OCI-LY1 (cell line): ENCODE data around the gene JUP.

Source experiments
- H2AFZ ChIP-seq: fragments of 200-600 bp; sonication (generic), shearing (Covaris generic); 2 replicates; pipeline ENCODE4 v1.6.0; 2014; ENCODE audit warnings: antibody characterized with exemption, mild to moderate bottlenecking, low read length
- H3F3A ChIP-seq: fragments of 200-600 bp; sonication (generic), shearing (Covaris generic); 2 replicates; pipeline ENCODE4 v1.6.0; 2014; ENCODE audit warnings: mild to moderate bottlenecking, antibody characterized with exemption, low read length, moderate library complexity; ENCODE audit not compliant: insufficient read depth
- H3K27ac ChIP-seq: fragments of 200-600 bp; sonication (generic); 2 replicates; pipeline ENCODE4 v1.5.1; 2014; ENCODE audit warnings: low read length, mixed run types, mild to moderate bottlenecking, low read depth; ENCODE audit not compliant: poor library complexity, severe bottlenecking
- H3K27me3 ChIP-seq: fragments of 200-600 bp; sonication (generic); 2 replicates; pipeline ENCODE4 v1.6.0; 2014; ENCODE audit warnings: antibody characterized with exemption, mild to moderate bottlenecking, low read length, moderate library complexity; ENCODE audit not compliant: insufficient read depth
- H3K36me3 ChIP-seq: fragments of 200-600 bp; sonication (generic); 2 replicates; pipeline ENCODE4 v1.6.1; 2014; ENCODE audit warnings: mild to moderate bottlenecking, antibody characterized with exemption, low read length, moderate library complexity, mixed read lengths; ENCODE audit not compliant: insufficient read depth
- H3K4me1 ChIP-seq: fragments of 200-600 bp; sonication (generic); 2 replicates; pipeline ENCODE4 v1.5.1; 2014; ENCODE audit warnings: mild to moderate bottlenecking, low read length, moderate library complexity; ENCODE audit not compliant: insufficient read depth, severe bottlenecking
- H3K4me2 ChIP-seq: fragments of 200-600 bp; sonication (generic), shearing (Covaris generic); 2 replicates; pipeline ENCODE4 v1.6.1; 2014; ENCODE audit warnings: low read length
- H3K4me3 ChIP-seq: fragments of 200-600 bp; sonication (generic); 2 replicates; pipeline ENCODE4 v1.5.1; 2014; ENCODE audit warnings: low read length, low read depth, mild to moderate bottlenecking, mixed read lengths; ENCODE audit not compliant: poor library complexity, severe bottlenecking
- H3K79me2 ChIP-seq: fragments of 200-600 bp; shearing (Covaris generic); 2 replicates; pipeline ENCODE4 v1.6.1; 2016; ENCODE audit warnings: mixed run types, low read length, mixed read lengths; ENCODE audit not compliant: insufficient read depth
- H3K9ac ChIP-seq: fragments of 200-600 bp; sonication (generic), shearing (Covaris generic); 2 replicates; pipeline ENCODE4 v1.6.1; 2014; ENCODE audit warnings: mild to moderate bottlenecking, low read length, mixed read lengths
- H3K9me2 ChIP-seq: fragments of 200-600 bp; sonication (generic), shearing (Covaris generic); 2 replicates; pipeline ENCODE4 v1.6.1; 2014; ENCODE audit warnings: low read depth, mild to moderate bottlenecking, low read length, mixed read lengths
- H3K9me3 ChIP-seq: fragments of 200-600 bp; shearing (Covaris generic); 2 replicates; pipeline ENCODE4 v1.6.1; 2014; ENCODE audit warnings: low read length, mixed read lengths
- H4K20me1 ChIP-seq: fragments of 200-600 bp; sonication (generic), shearing (Covaris generic); 2 replicates; pipeline ENCODE4 v1.6.0; 2016; ENCODE audit warnings: mild to moderate bottlenecking, low read length; ENCODE audit not compliant: insufficient read depth
- CTCF ChIP-seq: fragments of 200-600 bp; sonication (generic), shearing (Covaris generic); IDR thresholded peaks from 2 replicates; pipeline ENCODE4 v1.5.1; 2017; ENCODE audit warnings: mild to moderate bottlenecking, antibody characterized with exemption, low read length, moderate library complexity, mixed read lengths
- EZH2 ChIP-seq: fragments of 200-600 bp; sonication (generic), shearing (Covaris generic); IDR thresholded peaks from 2 replicates; pipeline ENCODE4 v1.8.0; 2017; ENCODE audit warnings: borderline replicate concordance, mixed run types, mild to moderate bottlenecking, antibody characterized with exemption, low read length, moderate library complexity, mixed read lengths

The JUP gene

GRCh38 chr17:41803049-41804020, 16.8 kb upstream of the JUP start:
- Histone ChIP-seq H3K36me3 (no peaks in the 10 kb centered on the region), H2AFZ (no peak overlapping the region), H3K9ac (peak overlapping the region; percentile 42; the same call in 1 of the 2 replicates), H3K27me3 (no peaks in the 10 kb centered on the region), H3K9me3 (no peaks in the 10 kb centered on the region), H3K27ac (no peak overlapping the region), H3K4me2 (peak overlapping the region; percentile 59), H3K79me2 (no peaks in the 10 kb centered on the region), H3F3A (no peaks in the 10 kb centered on the region), H3K4me1 (peaks cover 28% of the 10 kb centered on the region), H3K4me3 (peak overlapping the region; percentile 45), H3K9me2 (no peaks in the 10 kb centered on the region), H4K20me1 (no peaks in the 10 kb centered on the region)
- TF ChIP-seq EZH2 (no peak), CTCF (no peak)

- Histone ChIP-seq H3F3A (no peaks in the 10 kb centered on the region), H3K79me2 (no peaks in the 10 kb centered on the region), H3K4me3 (peak overlapping the region; percentile 25), H3K9ac (no peak overlapping the region; the same call in 1 of the 2 replicates), H3K9me3 (no peaks in the 10 kb centered on the region), H3K27ac (no peak overlapping the region), H3K9me2 (no peaks in the 10 kb centered on the region), H3K4me2 (peak overlapping the region; percentile 43), H2AFZ (no peak overlapping the region), H3K36me3 (no peaks in the 10 kb centered on the region), H3K4me1 (peaks cover 28% of the 10 kb centered on the region), H3K27me3 (no peaks in the 10 kb centered on the region), H4K20me1 (no peaks in the 10 kb centered on the region)
- TF ChIP-seq EZH2 (no peak), CTCF (peak; percentile 97)
Observed at GRCh38 chr17:41801374-41802271, 15.1 kb upstream of the JUP start.

GRCh38 chr17:41800601-41801373, 14.3 kb upstream of the JUP start:
- H3K9ac ChIP-seq = no peak overlapping the region; the same call in 1 of the 2 replicates
- no peaks in the 10 kb centered on the region for H3K9me2 ChIP-seq
- no peak overlapping the region for H2AFZ ChIP-seq
- H3K27ac ChIP-seq = peak overlapping the region; percentile 16
- H3K4me2 ChIP-seq = peak overlapping the region; percentile 43
- no peaks in the 10 kb centered on the region for H3K79me2 ChIP-seq
- no peak for TF ChIP-seq EZH2
- TF ChIP-seq CTCF = no peak
- H4K20me1 ChIP-seq = no peaks in the 10 kb centered on the region
- no peaks in the 10 kb centered on the region for H3K36me3 ChIP-seq
- H3K4me3 ChIP-seq = peak overlapping the region; percentile 25
- H3K27me3 ChIP-seq = no peaks in the 10 kb centered on the region; the same call in 1 of the 2 replicates
- H3K4me1 ChIP-seq = peaks cover 28% of the 10 kb centered on the region
- H3F3A ChIP-seq = no peaks in the 10 kb centered on the region
- H3K9me3 ChIP-seq = no peaks in the 10 kb centered on the region
